Measurements from ENCODE around the gene NCBP2L.

Gene NCBP2L

GRCh38 chrX:107776649-107777535, 641 bp upstream of the NCBP2L start (continued):
- TF ChIP-seq, protein P1, sequence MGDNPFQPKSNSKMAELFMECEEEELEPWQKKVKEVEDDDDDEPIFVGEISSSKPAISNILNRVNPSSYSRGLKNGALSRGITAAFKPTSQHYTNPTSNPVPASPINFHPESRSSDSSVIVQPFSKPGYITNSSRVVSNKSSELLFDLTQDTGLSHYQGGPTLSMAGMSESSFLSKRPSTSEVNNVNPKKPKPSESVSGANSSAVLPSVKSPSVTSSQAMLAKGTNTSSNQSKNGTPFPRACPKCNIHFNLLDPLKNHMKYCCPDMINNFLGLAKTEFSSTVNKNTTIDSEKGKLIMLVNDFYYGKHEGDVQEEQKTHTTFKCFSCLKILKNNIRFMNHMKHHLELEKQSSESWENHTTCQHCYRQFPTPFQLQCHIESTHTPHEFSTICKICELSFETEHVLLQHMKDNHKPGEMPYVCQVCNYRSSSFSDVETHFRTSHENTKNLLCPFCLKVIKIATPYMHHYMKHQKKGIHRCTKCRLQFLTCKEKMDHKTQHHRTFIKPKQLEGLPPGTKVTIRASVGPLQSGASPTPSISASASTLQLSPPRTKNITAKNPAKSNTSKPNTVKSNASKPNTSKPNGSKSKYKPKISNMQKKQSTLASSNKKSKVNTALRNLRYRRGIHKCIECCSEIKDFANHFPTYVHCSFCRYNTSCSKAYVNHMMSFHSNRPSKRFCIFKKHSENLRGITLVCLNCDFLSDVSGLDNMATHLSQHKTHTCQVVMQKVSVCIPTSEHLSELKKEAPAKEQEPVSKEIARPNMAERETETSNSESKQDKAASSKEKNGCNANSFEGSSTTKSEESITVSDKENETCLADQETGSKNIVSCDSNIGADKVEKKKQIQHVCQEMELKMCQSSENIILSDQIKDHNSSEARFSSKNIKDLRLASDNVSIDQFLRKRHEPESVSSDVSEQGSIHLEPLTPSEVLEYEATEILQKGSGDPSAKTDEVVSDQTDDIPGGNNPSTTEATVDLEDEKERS (tag by site-specific recombination; IDR thresholded peaks at IDR 0.05): no peak
- TF ChIP-seq, protein P2, sequence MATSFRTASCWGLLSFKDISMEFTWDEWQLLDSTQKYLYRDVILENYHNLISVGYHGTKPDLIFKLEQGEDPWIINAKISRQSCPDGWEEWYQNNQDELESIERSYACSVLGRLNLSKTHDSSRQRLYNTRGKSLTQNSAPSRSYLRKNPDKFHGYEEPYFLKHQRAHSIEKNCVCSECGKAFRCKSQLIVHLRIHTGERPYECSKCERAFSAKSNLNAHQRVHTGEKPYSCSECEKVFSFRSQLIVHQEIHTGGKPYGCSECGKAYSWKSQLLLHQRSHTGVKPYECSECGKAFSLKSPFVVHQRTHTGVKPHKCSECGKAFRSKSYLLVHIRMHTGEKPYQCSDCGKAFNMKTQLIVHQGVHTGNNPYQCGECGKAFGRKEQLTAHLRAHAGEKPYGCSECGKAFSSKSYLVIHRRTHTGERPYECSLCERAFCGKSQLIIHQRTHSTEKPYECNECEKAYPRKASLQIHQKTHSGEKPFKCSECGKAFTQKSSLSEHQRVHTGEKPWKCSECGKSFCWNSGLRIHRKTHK (tag by site-specific recombination; IDR thresholded peaks at IDR 0.05): no peak
- TF ChIP-seq ZEB2 (tag by site-specific recombination; IDR thresholded peaks at IDR 0.05) (no peak), SP7 (tag by site-specific recombination; IDR thresholded peaks at IDR 0.05) (0 out of 2 replicates have a peak, but pooled peaks have one; percentile 11), ZBTB49 (tag by site-specific recombination; IDR thresholded peaks at IDR 0.05; ENCODE audit: low read depth) (no peak), ZNF558 (tag by site-specific recombination; IDR thresholded peaks at IDR 0.05) (no peak), OVOL3 (tag by site-specific recombination; IDR thresholded peaks at IDR 0.05) (no peak), MEIS1 (CRISPR knock-in tag; IDR thresholded peaks at IDR 0.05; ENCODE audit: borderline replicate concordance) (no peak), ZNF473 (tag by site-specific recombination; IDR thresholded peaks at IDR 0.05) (no peak), ZNF10 (tag by site-specific recombination; IDR thresholded peaks at IDR 0.05) (no peak), ZBTB10 (tag by site-specific recombination; IDR thresholded peaks at IDR 0.05) (no peak; the same call in 1 of the 2 replicates), REST (tag by site-specific recombination; IDR thresholded peaks at IDR 0.05) (no peak), PRDM6 (tag by site-specific recombination; IDR thresholded peaks at IDR 0.05) (peak; percentile 36; the same call in 1 of the 2 replicates), YY1 (tag by site-specific recombination; IDR thresholded peaks at IDR 0.05) (no peak)
- TF ChIP-seq, protein P3, sequence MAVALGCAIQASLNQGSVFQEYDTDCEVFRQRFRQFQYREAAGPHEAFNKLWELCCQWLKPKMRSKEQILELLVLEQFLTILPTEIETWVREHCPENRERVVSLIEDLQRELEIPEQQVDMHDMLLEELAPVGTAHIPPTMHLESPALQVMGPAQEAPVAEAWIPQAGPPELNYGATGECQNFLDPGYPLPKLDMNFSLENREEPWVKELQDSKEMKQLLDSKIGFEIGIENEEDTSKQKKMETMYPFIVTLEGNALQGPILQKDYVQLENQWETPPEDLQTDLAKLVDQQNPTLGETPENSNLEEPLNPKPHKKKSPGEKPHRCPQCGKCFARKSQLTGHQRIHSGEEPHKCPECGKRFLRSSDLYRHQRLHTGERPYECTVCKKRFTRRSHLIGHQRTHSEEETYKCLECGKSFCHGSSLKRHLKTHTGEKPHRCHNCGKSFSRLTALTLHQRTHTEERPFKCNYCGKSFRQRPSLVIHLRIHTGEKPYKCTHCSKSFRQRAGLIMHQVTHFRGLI (tag by site-specific recombination; IDR thresholded peaks at IDR 0.05): no peak
- TF ChIP-seq, protein P4, sequence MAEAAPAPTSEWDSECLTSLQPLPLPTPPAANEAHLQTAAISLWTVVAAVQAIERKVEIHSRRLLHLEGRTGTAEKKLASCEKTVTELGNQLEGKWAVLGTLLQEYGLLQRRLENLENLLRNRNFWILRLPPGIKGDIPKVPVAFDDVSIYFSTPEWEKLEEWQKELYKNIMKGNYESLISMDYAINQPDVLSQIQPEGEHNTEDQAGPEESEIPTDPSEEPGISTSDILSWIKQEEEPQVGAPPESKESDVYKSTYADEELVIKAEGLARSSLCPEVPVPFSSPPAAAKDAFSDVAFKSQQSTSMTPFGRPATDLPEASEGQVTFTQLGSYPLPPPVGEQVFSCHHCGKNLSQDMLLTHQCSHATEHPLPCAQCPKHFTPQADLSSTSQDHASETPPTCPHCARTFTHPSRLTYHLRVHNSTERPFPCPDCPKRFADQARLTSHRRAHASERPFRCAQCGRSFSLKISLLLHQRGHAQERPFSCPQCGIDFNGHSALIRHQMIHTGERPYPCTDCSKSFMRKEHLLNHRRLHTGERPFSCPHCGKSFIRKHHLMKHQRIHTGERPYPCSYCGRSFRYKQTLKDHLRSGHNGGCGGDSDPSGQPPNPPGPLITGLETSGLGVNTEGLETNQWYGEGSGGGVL (tag by site-specific recombination; IDR thresholded peaks at IDR 0.05): no peak
- TF ChIP-seq, protein P5, sequence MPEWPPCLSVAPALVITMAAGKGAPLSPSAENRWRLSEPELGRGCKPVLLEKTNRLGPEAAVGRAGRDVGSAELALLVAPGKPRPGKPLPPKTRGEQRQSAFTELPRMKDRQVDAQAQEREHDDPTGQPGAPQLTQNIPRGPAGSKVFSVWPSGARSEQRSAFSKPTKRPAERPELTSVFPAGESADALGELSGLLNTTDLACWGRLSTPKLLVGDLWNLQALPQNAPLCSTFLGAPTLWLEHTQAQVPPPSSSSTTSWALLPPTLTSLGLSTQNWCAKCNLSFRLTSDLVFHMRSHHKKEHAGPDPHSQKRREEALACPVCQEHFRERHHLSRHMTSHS (tag by site-specific recombination; IDR thresholded peaks at IDR 0.05): no peak
